H9 (cell line): Measurements from ENCODE around the gene COA5. TPM values are rescaled to one million over a fixed set of nuclear protein-coding genes. Genes with fewer than 3 reads are reported as not detected.

Source experiments
- DNase-seq: peaks from one replicate; pipeline ENCODE4 v3.0.0-alpha.2; 2017
- H2AFZ ChIP-seq: one replicate; pipeline ENCODE4 v1.6.1; 2013; ENCODE audit warnings: mild to moderate bottlenecking, low read length, control low read depth, moderate library complexity
- H2AK5ac ChIP-seq: 2 replicates; pipeline ENCODE4 v1.6.1; 2013; ENCODE audit warnings: low read length, control low read depth, mixed read lengths; ENCODE audit not compliant: insufficient read length
- H2BK120ac ChIP-seq: one replicate; pipeline ENCODE4 v1.6.1; 2013; ENCODE audit warnings: low read depth, mild to moderate bottlenecking, low read length, control low read depth, inconsistent platforms; ENCODE audit not compliant: poor library complexity, severe bottlenecking
- H2BK12ac ChIP-seq: 2 replicates; pipeline ENCODE4 v1.6.1; 2013; ENCODE audit warnings: low read length, control low read depth, mixed read lengths, low read depth; ENCODE audit not compliant: insufficient read length
- H2BK15ac ChIP-seq: 2 replicates; pipeline ENCODE4 v1.6.1; 2013; ENCODE audit warnings: low read depth, low read length, control low read depth
- H2BK20ac ChIP-seq: one replicate; pipeline ENCODE4 v1.6.1; 2013; ENCODE audit warnings: low read depth, mild to moderate bottlenecking, low read length, control low read depth, inconsistent platforms; ENCODE audit not compliant: poor library complexity, severe bottlenecking
- H2BK5ac ChIP-seq: 2 replicates; pipeline ENCODE4 v1.6.1; 2013; ENCODE audit warnings: low read length, control low read depth, mixed read lengths; ENCODE audit not compliant: insufficient read length
- H3K14ac ChIP-seq: 2 replicates; pipeline ENCODE4 v1.6.1; 2013; ENCODE audit warnings: low read length, control low read depth; ENCODE audit not compliant: insufficient read depth
- H3K18ac ChIP-seq: 2 replicates; pipeline ENCODE4 v1.6.1; 2013; ENCODE audit warnings: low read depth, mild to moderate bottlenecking, mixed read lengths, low read length, control low read depth; ENCODE audit not compliant: insufficient read length
- H3K23ac ChIP-seq: 2 replicates; pipeline ENCODE4 v1.6.1; 2013; ENCODE audit warnings: low read length, control low read depth, mixed read lengths, low read depth; ENCODE audit not compliant: insufficient read length
- H3K23me2 ChIP-seq: 2 replicates; pipeline ENCODE4 v1.6.1; 2013; ENCODE audit warnings: low read depth, mild to moderate bottlenecking, mixed read lengths, low read length, control low read depth; ENCODE audit not compliant: insufficient read length, poor library complexity, severe bottlenecking
- H3K27ac ChIP-seq: 2 replicates; pipeline ENCODE4 v1.5.1; 2013; ENCODE audit warnings: low read length, control low read depth, mixed read lengths, low read depth; ENCODE audit not compliant: insufficient read length
- H3K27me3 ChIP-seq: 2 replicates; pipeline ENCODE4 v1.6.1; 2013; ENCODE audit warnings: low read length, control low read depth, inconsistent platforms; ENCODE audit not compliant: insufficient read depth
- H3K4ac ChIP-seq: 2 replicates; pipeline ENCODE4 v1.6.1; 2013; ENCODE audit warnings: low read depth, mild to moderate bottlenecking, control low read depth, inconsistent platforms, low read length, moderate library complexity
- H3K4me1 ChIP-seq: 2 replicates; pipeline ENCODE4 v1.6.1; 2013; ENCODE audit warnings: low read length, control low read depth, inconsistent platforms; ENCODE audit not compliant: insufficient read depth
- H3K4me2 ChIP-seq: 2 replicates; pipeline ENCODE4 v1.6.1; 2013; ENCODE audit warnings: low read length, control low read depth, mixed read lengths; ENCODE audit not compliant: insufficient read length, insufficient read depth
- H3K56ac ChIP-seq: 2 replicates; pipeline ENCODE4 v1.6.1; 2013; ENCODE audit warnings: low read depth, mild to moderate bottlenecking, mixed read lengths, low read length, control low read depth; ENCODE audit not compliant: insufficient read length
- H3K79me1 ChIP-seq: 2 replicates; pipeline ENCODE4 v1.6.1; 2013; ENCODE audit warnings: low read depth, mild to moderate bottlenecking, moderate library complexity, low read length, control low read depth, inconsistent platforms; ENCODE audit not compliant: insufficient read depth, poor library complexity, severe bottlenecking
- H3K79me2 ChIP-seq: 2 replicates; pipeline ENCODE4 v1.6.1; 2013; ENCODE audit warnings: low read length, control low read depth, inconsistent platforms; ENCODE audit not compliant: insufficient read depth
- H3K9ac ChIP-seq: 2 replicates; pipeline ENCODE4 v1.6.1; 2013; ENCODE audit warnings: low read length, control low read depth, mixed read lengths; ENCODE audit not compliant: insufficient read length; ENCODE audit errors: extremely low read depth
- H3K9me3 ChIP-seq: one replicate; pipeline ENCODE4 v1.6.1; 2013; ENCODE audit warnings: low read depth, low read length, inconsistent platforms; ENCODE audit not compliant: control insufficient read depth
- H3T11ph ChIP-seq: one replicate; pipeline ENCODE4 v1.6.1; 2013; ENCODE audit warnings: mild to moderate bottlenecking, low read length, control low read depth, inconsistent platforms
- H4K20me1 ChIP-seq: one replicate; pipeline ENCODE4 v1.6.1; 2013; ENCODE audit not compliant: control insufficient read depth, insufficient read length, insufficient read depth
- H4K5ac ChIP-seq: 2 replicates; pipeline ENCODE4 v1.6.1; 2013; ENCODE audit warnings: low read depth, mild to moderate bottlenecking, mixed read lengths, low read length, control low read depth; ENCODE audit not compliant: insufficient read length
- H4K8ac ChIP-seq: replicated peaks from 2 replicates; pipeline ENCODE4 v1.6.1; 2013; ENCODE audit warnings: low read length, control low read depth, mixed read lengths, low read depth; ENCODE audit not compliant: insufficient read length
- H4K91ac ChIP-seq: 2 replicates; pipeline ENCODE4 v1.6.1; 2013; ENCODE audit warnings: low read depth, mild to moderate bottlenecking, moderate library complexity, mixed read lengths, low read length, control low read depth; ENCODE audit not compliant: insufficient read length
- H3K27ac Mint-ChIP-seq, 3 experiments: 2 replicates in 2 of 3; 3 replicates in 1 of 3; pipeline ENCODE4 v1.8.0; 2020 to 2021; ENCODE audit warnings: mixed read lengths in 3 of 3, mild to moderate bottlenecking in 1 of 3, moderate library complexity in 1 of 3
- H3K27me3 Mint-ChIP-seq: 2 replicates; pipeline ENCODE4 v1.8.0; 2021; ENCODE audit warnings: low read depth, mild to moderate bottlenecking, moderate library complexity, mixed read lengths
- H3K36me3 Mint-ChIP-seq, 3 experiments: 2 replicates in 2 of 3; 3 replicates in 1 of 3; pipeline ENCODE4 v1.8.0; 2020 to 2021; ENCODE audit warnings: low read depth in 3 of 3, mixed read lengths in 3 of 3; ENCODE audit not compliant: insufficient read depth in 1 of 3
- H3K4me1 Mint-ChIP-seq, 2 experiments: 2 replicates each; pipeline ENCODE4 v1.8.0; 2020; ENCODE audit warnings: mixed read lengths in 2 of 2
- H3K4me3 Mint-ChIP-seq, 2 experiments: 2 replicates in 1 of 2; 3 replicates in 1 of 2; pipeline ENCODE4 v1.8.0; 2020 to 2021; ENCODE audit warnings: mild to moderate bottlenecking in 2 of 2, mixed read lengths in 2 of 2, moderate library complexity in 1 of 2
- H3K9me3 Mint-ChIP-seq, 2 experiments: 2 replicates in 1 of 2; 3 replicates in 1 of 2; pipeline ENCODE4 v1.8.0; 2020; ENCODE audit warnings: mild to moderate bottlenecking in 2 of 2, mixed read lengths in 2 of 2, moderate library complexity in 1 of 2
- CTCF ChIP-seq: fragments of 200-600 bp; sonication (generic); conservative IDR thresholded peaks from 3 replicates; pipeline ENCODE4 v1.8.0; 2021; ENCODE audit warnings: antibody characterized with exemption, mild to moderate bottlenecking
- WGBS: extraction: QIAGEN DNeasy Blood & Tissue Kit; methylation state at CpG from one replicate; pipeline ENCODE4 v1.1.7; 2013; ENCODE audit warnings: missing lambda C conversion rate, low lambda C conversion rate, mixed read lengths; ENCODE audit not compliant: insufficient read length; ENCODE audit errors: extremely low coverage; 5-methylcytosine and 5-hydroxymethylcytosine counted together
- total RNA-seq: library from RNA; stranded (reverse); gene quantifications from 2 replicates; pipeline ENCODE4 v1.2.1, GENCODE V29; 2021

COA5 gene
- total RNA-seq, 1 experiment from 2014 or later, result 23.6 TPM

DNA sequence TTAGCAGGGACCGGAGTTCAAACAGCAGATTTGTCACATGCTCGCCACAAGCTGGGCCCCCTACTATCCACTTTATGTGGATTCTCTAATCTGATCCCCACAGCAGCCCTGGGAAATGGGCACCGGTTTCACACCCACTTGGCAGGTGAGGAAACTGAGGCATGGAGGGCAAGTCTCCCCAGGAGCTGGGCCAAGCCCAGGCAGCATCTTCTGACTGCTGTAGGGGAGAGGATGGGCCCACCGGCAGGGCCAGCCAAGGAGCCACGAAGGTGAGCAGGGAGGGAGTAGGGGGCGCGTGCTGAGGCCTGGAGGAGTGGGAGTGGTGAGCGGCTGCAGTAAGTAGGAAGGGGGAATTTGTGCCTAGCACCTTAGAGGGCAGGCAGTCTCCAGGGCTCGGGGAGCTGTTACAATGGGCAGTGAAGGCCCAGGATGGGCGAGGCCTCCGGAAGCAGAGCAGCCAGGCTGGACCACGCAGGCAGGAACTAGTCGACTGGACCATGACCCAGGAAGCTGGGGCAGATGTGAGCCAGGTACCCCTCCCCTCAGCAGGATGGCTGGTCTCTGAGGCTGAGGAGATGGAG, 37.1 kb downstream of the COA5 start:
- H3K23me2 ChIP-seq, result no peaks in the 10 kb centered on the region
- no peak for TF ChIP-seq CTCF
- no peak overlapping the region for H2AK5ac ChIP-seq
- H2BK12ac ChIP-seq, result no peak overlapping the region
- no peaks in the 10 kb centered on the region for H3K79me1 ChIP-seq
- H3K27ac ChIP-seq, result no peak overlapping the region
- H3K27ac Mint-ChIP-seq, result peak overlapping the region in 2 of 3 experiments; percentile 23 to 70; a peak in 2 of 7 replicates
- no peak overlapping the region for H3K56ac ChIP-seq
- no peaks in the 10 kb centered on the region for H3K79me2 ChIP-seq
- no peak overlapping the region for H3K4me3 Mint-ChIP-seq
- H4K20me1 ChIP-seq, result no peaks in the 10 kb centered on the region
- no peak overlapping the region for H2AFZ ChIP-seq
- no peak overlapping the region for H3T11ph ChIP-seq
- no peak for DNase-seq
- H3K4me2 ChIP-seq, result no peak overlapping the region
- no CpG with 5 or more reads among the region's 13 CpGs for WGBS
- H3K4me1 ChIP-seq, result no peaks in the 10 kb centered on the region
- no peak overlapping the region for H4K91ac ChIP-seq
- no peak overlapping the region for H2BK120ac ChIP-seq
- no peaks in the 10 kb centered on the region; a peak in 1 of 5 replicates for H3K9me3 Mint-ChIP-seq
- no peak overlapping the region for H3K18ac ChIP-seq
- no peak overlapping the region for H3K23ac ChIP-seq
- H3K27me3 Mint-ChIP-seq, result peaks cover 2% of the 10 kb centered on the region
- H3K36me3 Mint-ChIP-seq, result peaks cover 18 to 74% (median 43%) of the 10 kb centered on the region in 3 experiments; a peak in 6 of 7 replicates
- H2BK15ac ChIP-seq, result no peak overlapping the region
- H3K4ac ChIP-seq, result no peak overlapping the region
- H2BK20ac ChIP-seq, result no peak overlapping the region
- no peak overlapping the region for H4K8ac ChIP-seq
- no peaks in the 10 kb centered on the region for H3K4me1 Mint-ChIP-seq
- no peaks in the 10 kb centered on the region for H3K27me3 ChIP-seq
- no peak overlapping the region for H3K9ac ChIP-seq
- no peak overlapping the region for H4K5ac ChIP-seq
- no peak overlapping the region for H2BK5ac ChIP-seq
- H3K14ac ChIP-seq, result no peak overlapping the region
- H3K9me3 ChIP-seq, result no peaks in the 10 kb centered on the region
